H1 (cell line): Measurements from ENCODE around the gene MR1. TPM values are rescaled to one million over a fixed set of nuclear protein-coding genes. Genes with fewer than 3 reads are reported as not detected.

Experiments used
- CTCF ChIA-PET: fragments of 300-600 bp; sonication (Branson Sonifier 250); formaldehyde crosslinking; loops from one replicate; lab custom pipeline; 2021; ENCODE audit not compliant: partially characterized antibody; lab: Charles Lee
- POLR2A ChIA-PET: fragments of 300-600 bp; sonication (Branson Sonifier 250); formaldehyde crosslinking; loops from one replicate; lab custom pipeline; 2021; ENCODE audit warnings: inconsistent platforms; ENCODE audit not compliant: partially characterized antibody; lab: Charles Lee
- DNase-seq, 2 experiments: peaks; one replicate each; pipeline versions ENCODE4 v3.0.0 to v3.0.0-alpha.2; 2010 to 2022; ENCODE audit warnings: low spot score in 2 of 2, low read depth in 1 of 2, mixed read lengths in 1 of 2
- FAIRE-seq: peaks from 2 replicates; lab custom pipeline; 2011; peaks lifted over from hg19 to GRCh38; lab: Jason Lieb, UNC
- H2AFZ ChIP-seq: 2 replicates; pipeline ENCODE4 v1.8.1; 2012; ENCODE audit warnings: low read length, inconsistent platforms
- H2AK5ac ChIP-seq: 2 replicates; pipeline ENCODE4 v1.6.1; 2013; ENCODE audit warnings: low read depth, low read length
- H2BK120ac ChIP-seq: replicated peaks from 2 replicates; pipeline ENCODE3; 2013; ENCODE audit warnings: low read depth, low read length, inconsistent platforms
- H2BK12ac ChIP-seq: 2 replicates; pipeline ENCODE4 v1.6.1; 2013; ENCODE audit warnings: low read depth, low read length
- H2BK15ac ChIP-seq: 2 replicates; pipeline ENCODE4 v1.6.1; 2013; ENCODE audit warnings: low read length
- H2BK20ac ChIP-seq: 2 replicates; pipeline ENCODE4 v1.6.1; 2013; ENCODE audit warnings: low read length
- H2BK5ac ChIP-seq: 2 replicates; pipeline ENCODE4 v1.6.1; 2013; ENCODE audit warnings: low read depth, low read length
- H3K14ac ChIP-seq: 2 replicates; pipeline ENCODE4 v1.6.1; 2013; ENCODE audit warnings: inconsistent platforms; ENCODE audit not compliant: insufficient read length
- H3K18ac ChIP-seq: 2 replicates; pipeline ENCODE4 v1.6.1; 2013; ENCODE audit warnings: low read length; ENCODE audit errors: extremely low read depth
- H3K23ac ChIP-seq: 2 replicates; pipeline ENCODE4 v1.6.1; 2013; ENCODE audit warnings: inconsistent platforms; ENCODE audit not compliant: insufficient read length
- H3K23me2 ChIP-seq: 2 replicates; pipeline ENCODE4 v1.6.1; 2013; ENCODE audit warnings: low read depth, low read length
- H3K27ac ChIP-seq: 2 replicates; pipeline ENCODE4 v1.6.1; 2011; ENCODE audit warnings: low read depth, low read length, inconsistent platforms
- H3K27me3 ChIP-seq, 4 experiments: replicated peaks in 1 of 4; 1 replicate in 1 of 4; 2 replicates in 3 of 4; pipeline versions ENCODE4 v1.6.1 to v1.8.1; 2011 to 2013; ENCODE audit warnings: low read length in 3 of 4, mild to moderate bottlenecking in 3 of 4, inconsistent platforms in 2 of 4, mixed read lengths in 2 of 4, moderate library complexity in 1 of 4; ENCODE audit not compliant: control insufficient read depth in 3 of 4, insufficient read depth in 3 of 4; ENCODE audit errors: extremely low read depth in 1 of 4
- H3K36me3 ChIP-seq, 4 experiments: 2 replicates each; pipeline versions ENCODE4 v1.6.1 to v1.8.1; 2011 to 2013; ENCODE audit warnings: mild to moderate bottlenecking in 4 of 4, low read length in 3 of 4, moderate library complexity in 2 of 4, control low read depth in 1 of 4, inconsistent platforms in 1 of 4; ENCODE audit not compliant: insufficient read depth in 4 of 4, control insufficient read depth in 2 of 4
- H3K4ac ChIP-seq: replicated peaks from 2 replicates; pipeline ENCODE3; 2013; ENCODE audit warnings: low read length, low read depth, mixed read lengths, inconsistent platforms; ENCODE audit not compliant: insufficient read length
- H3K4me1 ChIP-seq, 4 experiments: replicated peaks in 1 of 4; 1 replicate in 1 of 4; 2 replicates in 3 of 4; pipeline versions ENCODE4 v1.6.1 to v1.8.1; 2011 to 2013; ENCODE audit warnings: low read length in 3 of 4, inconsistent platforms in 2 of 4, mixed read lengths in 1 of 4; ENCODE audit not compliant: insufficient read depth in 4 of 4, control insufficient read depth in 3 of 4
- H3K4me2 ChIP-seq, 2 experiments: 2 replicates each; pipeline versions ENCODE4 v1.6.1 to v1.8.1; 2011 to 2013; ENCODE audit warnings: low read depth in 2 of 2, low read length in 2 of 2, control low read depth in 1 of 2, inconsistent platforms in 1 of 2, mild to moderate bottlenecking in 1 of 2; ENCODE audit not compliant: insufficient read depth in 1 of 2
- H3K4me3 ChIP-seq, 4 experiments: fragments of 200-600, 300-600 bp in 1 of 4; sonication (generic), shearing (Covaris generic), sonication (Bioruptor Twin) in 1 of 4; 2 replicates each; pipeline versions ENCODE4 v1.5.1 to v1.8.1; 2011 to 2016; ENCODE audit warnings: low read length in 4 of 4, low read depth in 3 of 4, control low read depth in 2 of 4, inconsistent platforms in 2 of 4, mild to moderate bottlenecking in 2 of 4, mixed read lengths in 1 of 4, moderate library complexity in 1 of 4; ENCODE audit not compliant: insufficient read depth in 2 of 4; ENCODE audit errors: extremely low read depth in 1 of 4
- H3K56ac ChIP-seq: replicated peaks from 2 replicates; pipeline ENCODE3; 2013; ENCODE audit warnings: low read depth, mild to moderate bottlenecking, mixed read lengths, low read length, inconsistent platforms; ENCODE audit not compliant: insufficient read length
- H3K79me1 ChIP-seq: 2 replicates; pipeline ENCODE4 v1.6.1; 2013; ENCODE audit warnings: low read depth, low read length, control low read depth
- H3K79me2 ChIP-seq, 2 experiments: 2 replicates each; pipeline versions ENCODE4 v1.6.1 to v1.8.1; 2012 to 2013; ENCODE audit warnings: low read length in 2 of 2, mild to moderate bottlenecking in 2 of 2, inconsistent platforms in 1 of 2; ENCODE audit not compliant: insufficient read depth in 2 of 2, control insufficient read depth in 1 of 2
- H3K9ac ChIP-seq, 4 experiments: replicated peaks in 1 of 4; 1 replicate in 1 of 4; 2 replicates in 3 of 4; pipeline versions ENCODE4 v1.6.1 to v1.8.1; 2011 to 2013; ENCODE audit warnings: low read depth in 3 of 4, low read length in 3 of 4, control low read depth in 2 of 4, mild to moderate bottlenecking in 2 of 4, moderate library complexity in 2 of 4, inconsistent platforms in 1 of 4; ENCODE audit errors: extremely low read depth in 1 of 4
- H3K9me3 ChIP-seq, 2 experiments: 2 replicates each; pipeline versions ENCODE4 v1.6.1 to v1.8.1; 2012 to 2013; ENCODE audit warnings: mild to moderate bottlenecking in 2 of 2, moderate library complexity in 2 of 2, control low read depth in 1 of 2, inconsistent platforms in 1 of 2, low read depth in 1 of 2, low read length in 1 of 2, mixed read lengths in 1 of 2; ENCODE audit not compliant: insufficient read depth in 2 of 2
- H4K20me1 ChIP-seq, 2 experiments: replicated peaks in 1 of 2; 2 replicates each; pipeline versions ENCODE3 to v1.8.1; 2011 to 2013; ENCODE audit warnings: inconsistent platforms in 2 of 2, low read length in 2 of 2, mild to moderate bottlenecking in 1 of 2; ENCODE audit not compliant: insufficient read depth in 2 of 2, control insufficient read depth in 1 of 2
- H4K5ac ChIP-seq: 2 replicates; pipeline ENCODE4 v1.6.1; 2013; ENCODE audit warnings: low read length, low read depth, mixed read lengths, inconsistent platforms; ENCODE audit not compliant: insufficient read length
- H4K8ac ChIP-seq: 2 replicates; pipeline ENCODE4 v1.8.0; 2013; ENCODE audit warnings: mild to moderate bottlenecking, moderate library complexity, low read length, inconsistent platforms; ENCODE audit not compliant: insufficient read depth; ENCODE audit errors: extremely low read depth
- H4K91ac ChIP-seq: replicated peaks from 2 replicates; pipeline ENCODE3; 2013; ENCODE audit warnings: low read length, mixed read lengths, inconsistent platforms; ENCODE audit not compliant: insufficient read length
- ATF3 ChIP-seq: IDR thresholded peaks from 2 replicates; pipeline ENCODE4 v1.6.1; 2011; ENCODE audit warnings: low read depth, mild to moderate bottlenecking, low read length; ENCODE audit not compliant: insufficient read depth
- CBX5 ChIP-seq: fragments of 300-800, 300-1000 bp; sonication (generic); IDR thresholded peaks from 2 replicates; pipeline ENCODE4 v1.7.1; 2016; ENCODE audit warnings: antibody characterized with exemption, low read length, low read depth
- CBX8 ChIP-seq: fragments of 300-800, 300-1000 bp; sonication (generic); IDR thresholded peaks from 2 replicates; pipeline ENCODE4 v1.7.1; 2016; ENCODE audit warnings: low read depth, low read length, borderline replicate concordance
- EZH2 ChIP-seq: fragments of 200-600 bp; sonication (generic); IDR thresholded peaks from 2 replicates; pipeline ENCODE4 v1.7.1; 2012; ENCODE audit warnings: low read depth, mild to moderate bottlenecking, moderate library complexity, low read length, inconsistent platforms; ENCODE audit not compliant: severe bottlenecking
- FOSL1 ChIP-seq: IDR thresholded peaks from 2 replicates; pipeline ENCODE4 v1.6.1; 2011; ENCODE audit warnings: mild to moderate bottlenecking, low read depth, low read length, moderate library complexity; ENCODE audit not compliant: insufficient read depth
- GABPA ChIP-seq: IDR thresholded peaks from 2 replicates; pipeline ENCODE4 v1.6.1; 2011; ENCODE audit warnings: mild to moderate bottlenecking, low read length, moderate library complexity, borderline replicate concordance; ENCODE audit not compliant: insufficient read depth
- KDM5A ChIP-seq: fragments of 200-600 bp; IDR thresholded peaks from 2 replicates; pipeline ENCODE4 v1.7.1; 2012; ENCODE audit warnings: mild to moderate bottlenecking, low read length, inconsistent platforms, mixed read lengths
- NRF1 ChIP-seq: IDR thresholded peaks from 2 replicates; pipeline ENCODE4 v1.6.1; 2011; ENCODE audit warnings: mild to moderate bottlenecking, low read depth, low read length, improper control_type of control experiment
- PHF8 ChIP-seq: fragments of 200-600 bp; sonication (generic); conservative IDR thresholded peaks from 2 replicates; pipeline ENCODE4 v1.7.1; 2012; ENCODE audit warnings: low read depth, mild to moderate bottlenecking, inconsistent platforms, low read length, moderate library complexity
- RXRA ChIP-seq: IDR thresholded peaks from 2 replicates; pipeline ENCODE4 v1.6.1; 2011; ENCODE audit warnings: low read depth, mild to moderate bottlenecking, low read length, moderate library complexity; ENCODE audit not compliant: insufficient read depth
- SIRT6 ChIP-seq: IDR thresholded peaks from one replicate; pipeline ENCODE4 v1.7.1; 2012; ENCODE audit warnings: low read length, inconsistent platforms
- SP4 ChIP-seq: IDR thresholded peaks from 2 replicates; pipeline ENCODE4 v1.6.1; 2012; ENCODE audit warnings: low read length, inconsistent platforms
- TBP ChIP-seq: IDR thresholded peaks from 2 replicates; pipeline ENCODE4 v1.6.1; 2011; ENCODE audit warnings: low read depth, low read length, improper control_type of control experiment
- TCF12 ChIP-seq: IDR thresholded peaks from 2 replicates; pipeline ENCODE4 v1.6.1; 2011; ENCODE audit warnings: low read depth, mild to moderate bottlenecking, low read length
- WGBS, 2 experiments: shearing (Covaris generic) in 1 of 2; methylation state at CpG; one replicate each; pipeline versions ENCODE4 v1.1.6 to v1.1.7; 2013 to 2015; ENCODE audit warnings: low lambda C conversion rate in 2 of 2, mixed read lengths in 2 of 2, inconsistent platforms in 1 of 2, low coverage in 1 of 2, missing lambda C conversion rate in 1 of 2; ENCODE audit not compliant: insufficient replicate concordance in 2 of 2, insufficient coverage in 1 of 2, insufficient read length in 1 of 2; ENCODE audit errors: extremely low coverage in 1 of 2, missing lambda C conversion rate in 1 of 2; 5-methylcytosine and 5-hydroxymethylcytosine counted together
- polyA plus RNA-seq, 7 experiments: library from polyadenylated mRNA; depleted of rRNA in 3 of 7; stranded (reverse) in 5 of 7; unstranded in 2 of 7; fragments of >200 nt in 5 of 7; fragments of 200-250 nt in 2 of 7; gene quantifications; 1 replicate in 5 of 7; 2 replicates in 1 of 7; 4 replicates in 1 of 7; pipeline versions ENCODE4 v1.2.1 to v1.2.3, GENCODE V29; 2011 to 2013; ENCODE audit warnings: missing spikeins in 2 of 7, mixed read lengths in 2 of 7
- total RNA-seq: library from RNA; stranded (reverse); fragmentation: NEBNext Ultra II Directional; extraction: Animal tissue kit (Norgen Biotek cat#: 25700); gene quantifications from 2 replicates; pipeline ENCODE4 v1.2.1, GENCODE V29; 2021

MR1 gene
- total and polyA plus RNA-seq, 2 of the 8 experiments (the other 6 are each of a cell fraction or from before 2014, with no cell fraction given) = 0.09 TPM; not detected in 1

DNA sequence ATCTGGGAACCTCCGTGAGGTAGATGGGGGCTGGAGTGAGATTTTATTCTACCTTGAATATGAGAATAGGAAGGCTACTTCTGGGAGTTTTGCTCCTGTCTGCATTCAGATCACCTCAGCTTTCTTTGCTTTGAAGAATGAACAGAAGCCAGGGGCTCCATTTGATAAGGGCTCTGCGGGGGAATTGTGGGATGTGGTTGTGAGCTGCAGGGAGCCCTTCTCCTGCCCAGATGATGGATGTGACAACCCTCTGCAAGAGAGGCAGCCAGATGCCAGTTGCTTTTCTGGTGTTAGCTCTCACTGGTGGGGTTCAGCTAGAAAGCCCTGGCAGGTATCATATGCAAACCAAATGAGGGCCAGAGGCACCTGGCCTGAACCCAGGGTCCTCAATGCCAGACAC lies 76.2 kb downstream of the MR1 start:
- Histone ChIP-seq H3K4me1 (peaks cover 8 to 19% (median 11%) of the 10 kb centered on the region in 4 experiments), H3K23ac (no peak overlapping the region), H2BK20ac (no peak overlapping the region), H3K4me2 (no peak overlapping the region), H3K36me3 (no peaks in the 10 kb centered on the region), H3K9ac (no peak overlapping the region), H3K79me2 (no peaks in the 10 kb centered on the region), H4K20me1 (no peaks in the 10 kb centered on the region), H3K14ac (no peak overlapping the region), H2AK5ac (no peak overlapping the region), H2BK5ac (no peak overlapping the region), H2AFZ (no peak overlapping the region), H3K79me1 (no peaks in the 10 kb centered on the region), H3K4me3 (no peak overlapping the region), H4K91ac (no peak overlapping the region), H3K18ac (no peak overlapping the region), H3K27ac (no peak overlapping the region), H3K27me3 (peaks cover 6 to 33% (median 23%) of the 10 kb centered on the region in 4 experiments), H4K5ac (no peak overlapping the region), H3K23me2 (peaks cover 2% of the 10 kb centered on the region; the same call in 1 of the 2 replicates), H3K9me3 (no peaks in the 10 kb centered on the region), H2BK120ac (no peak overlapping the region), H4K8ac (no peak overlapping the region), H3K56ac (no peak overlapping the region), H2BK15ac (no peak overlapping the region), H3K4ac (no peak overlapping the region), H2BK12ac (no peak overlapping the region)
- WGBS, 2 experiments = 90% methylated on average over 2 of the region's 2 CpGs; no CpG with 5 or more reads in 1 of the 2 experiments
- DNase-seq (no peak), FAIRE-seq (no peak)
- CTCF ChIA-PET = interaction anchor here (1.1 to 10.3 kb wide), 10 partner anchors 10 to 34 kb away, joined by 3 to 79 read pairs (median 6); no protein-coding TSS in a partner anchor
- POLR2A ChIA-PET = interaction anchor here (0.7 to 2.3 kb wide), 8 partner anchors 12 to 26 kb away, joined by 3 to 9 read pairs (median 4); partner anchors contain the start of gene IER5
- no peak for TF ChIP-seq EZH2
- no peak for TF ChIP-seq RXRA
- TF ChIP-seq FOSL1 = no peak
- no peak for TF ChIP-seq SIRT6
- TF ChIP-seq PHF8 = no peak
- TF ChIP-seq GABPA = no peak
- no peak for TF ChIP-seq CBX8
- no peak for TF ChIP-seq SP4
- TF ChIP-seq TCF12 = no peak
- TF ChIP-seq TBP = no peak
- TF ChIP-seq ATF3 = no peak
- no peak for TF ChIP-seq KDM5A
- no peak for TF ChIP-seq NRF1
- no peak for TF ChIP-seq CBX5
